GM12878 (cell line): ENCODE measurements around the gene LTBP2.

Experiments used
- CREB1 ChIP-seq: IDR thresholded peaks from 2 replicates; pipeline ENCODE4 v1.6.1; 2012; ENCODE audit warnings: low read depth, mild to moderate bottlenecking, inconsistent platforms
- CTCF ChIP-seq, 3 experiments: IDR thresholded peaks in 2 of 3; conservative IDR thresholded peaks in 1 of 3; 2 replicates each; pipeline ENCODE4 v1.5.1; 2011; ENCODE audit warnings: low read depth in 3 of 3, low read length in 3 of 3, mild to moderate bottlenecking in 3 of 3, control low read depth in 2 of 3, moderate library complexity in 2 of 3, inconsistent platforms in 1 of 3, mixed read lengths in 1 of 3; ENCODE audit not compliant: control insufficient read depth in 2 of 3, insufficient read depth in 1 of 3; ENCODE audit errors: extremely low read depth in 1 of 3
- ESRRA ChIP-seq: IDR thresholded peaks from 2 replicates; pipeline ENCODE4 v1.6.1; 2012; ENCODE audit warnings: mild to moderate bottlenecking, low read length, improper control_type of control experiment
- GATAD2B ChIP-seq: fragments of 450-650 bp; conservative IDR thresholded peaks from 2 replicates; pipeline ENCODE4 v1.6.1; 2017; ENCODE audit warnings: low read depth, mild to moderate bottlenecking, moderate library complexity
- HDAC2 ChIP-seq: fragments of 200-600 bp; sonication (generic); IDR thresholded peaks from 2 replicates; pipeline ENCODE4 v1.6.1; 2017
- IRF3 ChIP-seq: fragments of 450-650 bp; IDR thresholded peaks from 2 replicates; pipeline ENCODE4 v1.6.1; 2014; ENCODE audit warnings: mild to moderate bottlenecking
- MYC ChIP-seq: IDR thresholded peaks from 2 replicates; pipeline ENCODE4 v1.6.1; 2011; ENCODE audit warnings: mild to moderate bottlenecking, low read length, moderate library complexity, inconsistent platforms; ENCODE audit not compliant: insufficient read depth, insufficient replicate concordance, insufficient read length, severe bottlenecking
- NFXL1 ChIP-seq: fragments of 450-650 bp; IDR thresholded peaks from 2 replicates; pipeline ENCODE4 v1.6.1; 2017; ENCODE audit warnings: antibody characterized with exemption, mild to moderate bottlenecking, borderline replicate concordance
- NFYB ChIP-seq: IDR thresholded peaks from 2 replicates; pipeline ENCODE4 v1.6.1; 2011; ENCODE audit warnings: low read depth, mild to moderate bottlenecking, low read length, improper control_type of control experiment, moderate library complexity; ENCODE audit not compliant: insufficient read depth

- TF ChIP-seq NFXL1: no peak
- no peak for TF ChIP-seq IRF3
- no peak for TF ChIP-seq CREB1
- 0 out of 6 replicates have a peak, but pooled peaks of 1 of the 3 experiments have one; percentile 1 for TF ChIP-seq CTCF (IDR thresholded peaks at IDR 0.05 in 2 of 3, conservative IDR thresholded peaks at IDR 0.05 in 1 of 3; ENCODE audit: control insufficient read depth in 2 of 3, extremely low read depth in 1 of 3, insufficient read depth in 1 of 3, low read depth in 3 of 3, low read length in 3 of 3)
- TF ChIP-seq GATAD2B: no peak
- TF ChIP-seq ESRRA: no peak
- TF ChIP-seq NFYB: no peak
- no peak for TF ChIP-seq HDAC2
- no peak for TF ChIP-seq MYC
Observed at GRCh38 chr14:74549588-74549987, 62.4 kb downstream of the LTBP2 start.
